Smooth muscle cell (in vitro differentiated cells): ENCODE measurements around the gene HHIPL1. TPM values are rescaled to one million over a fixed set of nuclear protein-coding genes. Genes with fewer than 3 reads are reported as not detected.

Experiments
- DNase-seq: peaks from one replicate; lab custom pipeline; 2025; ENCODE audit not compliant: unreplicated experiment; lab: John Stamatoyannopoulos, UW
- H2AFZ ChIP-seq: fragments of 200-600 bp; sonication (generic); 2 replicates; pipeline ENCODE4 v1.6.0; 2016; ENCODE audit warnings: antibody characterized with exemption, low read depth, mild to moderate bottlenecking
- H3F3A ChIP-seq: fragments of 200-600 bp; sonication (generic); 2 replicates; pipeline ENCODE4 v1.6.0; 2017; ENCODE audit warnings: antibody characterized with exemption, low read depth
- H3K27ac ChIP-seq: fragments of 200-600 bp; sonication (generic); 2 replicates; pipeline ENCODE4 v1.5.1; 2016; ENCODE audit warnings: low read depth, mild to moderate bottlenecking
- H3K27me3 ChIP-seq: fragments of 200-600 bp; sonication (generic); 2 replicates; pipeline ENCODE4 v1.6.1; 2016; ENCODE audit warnings: low read depth, mild to moderate bottlenecking
- H3K36me3 ChIP-seq: fragments of 200-600 bp; sonication (generic); 2 replicates; pipeline ENCODE4 v1.5.1; 2016; ENCODE audit warnings: low read depth
- H3K4me1 ChIP-seq: fragments of 200-600 bp; sonication (generic); 2 replicates; pipeline ENCODE4 v1.5.1; 2016; ENCODE audit warnings: low read depth
- H3K4me2 ChIP-seq: fragments of 200-600 bp; sonication (generic); 2 replicates; pipeline ENCODE4 v1.6.0; 2016; ENCODE audit warnings: mild to moderate bottlenecking
- H3K4me3 ChIP-seq: fragments of 200-600 bp; sonication (generic); 2 replicates; pipeline ENCODE4 v1.5.1; 2016; ENCODE audit warnings: mild to moderate bottlenecking
- H3K79me2 ChIP-seq: fragments of 200-600 bp; sonication (generic); 2 replicates; pipeline ENCODE4 v1.6.0; 2016; ENCODE audit warnings: low read depth, mild to moderate bottlenecking
- H3K9ac ChIP-seq: fragments of 200-600 bp; sonication (generic); 2 replicates; pipeline ENCODE4 v1.6.0; 2016; ENCODE audit warnings: low read depth
- H3K9me3 ChIP-seq: fragments of 200-600 bp; sonication (generic); replicated peaks from 2 replicates; pipeline ENCODE4 v1.5.1; 2016; ENCODE audit warnings: low read depth
- H4K20me1 ChIP-seq: fragments of 200-600 bp; sonication (generic); 2 replicates; pipeline ENCODE4 v1.6.0; 2016; ENCODE audit warnings: low read depth
- CTCF ChIP-seq: fragments of 200-600 bp; sonication (generic); IDR thresholded peaks from 2 replicates; pipeline ENCODE4 v1.5.1; 2017; ENCODE audit warnings: borderline replicate concordance, mild to moderate bottlenecking, antibody characterized with exemption; ENCODE audit not compliant: insufficient read depth, poor library complexity, severe bottlenecking
- WGBS: methylation state at CpG from one replicate; pipeline ENCODE4 v1.1.7; 2016; ENCODE audit warnings: low lambda C conversion rate; 5-methylcytosine and 5-hydroxymethylcytosine counted together
- polyA plus RNA-seq: library from polyadenylated mRNA; unstranded; fragments of >200 nt; fragmentation: Nextera tagmentation; extraction: Ambion mirVana; gene quantifications from 2 replicates; pipeline ENCODE4 v1.2.1, GENCODE V29; 2016
- total RNA-seq: library from RNA; depleted of rRNA; stranded (reverse); fragments of >200 nt; gene quantifications from 2 replicates; pipeline ENCODE4 v1.2.3, GENCODE V29; 2014

HHIPL1 gene
- total and polyA plus RNA-seq, 2 experiments from 2014 or later = 9.6 to 11.9 TPM

- Histone ChIP-seq H3K4me2 (peak overlapping the region; percentile 50), H3K9me3 (no peaks in the 10 kb centered on the region), H4K20me1 (no peaks in the 10 kb centered on the region), H2AFZ (no peak overlapping the region), H3K9ac (no peak overlapping the region), H3K4me1 (peaks cover 11% of the 10 kb centered on the region), H3K36me3 (no peaks in the 10 kb centered on the region), H3K4me3 (no peak overlapping the region), H3K27me3 (no peaks in the 10 kb centered on the region), H3F3A (no peaks in the 10 kb centered on the region), H3K27ac (no peak overlapping the region), H3K79me2 (no peaks in the 10 kb centered on the region)
- no peak for DNase-seq
- no peak for TF ChIP-seq CTCF
- WGBS = 75% methylated on average over 11 of the region's 11 CpGs
These were observed 32.7 kb upstream of the HHIPL1 start for GRCh38 chr14:99612071-99612737.

GRCh38 chr14:99612738-99613330 is 32.1 kb upstream of the HHIPL1 start:
- H4K20me1 ChIP-seq = no peaks in the 10 kb centered on the region
- peak overlapping the region; percentile 50 for H3K4me2 ChIP-seq
- H3K4me1 ChIP-seq = peaks cover 13% of the 10 kb centered on the region
- peak overlapping the region; percentile 24 for H3K27ac ChIP-seq
- 52% methylated on average over 8 of the region's 8 CpGs for WGBS
- no peak overlapping the region for H3K9ac ChIP-seq
- no peaks in the 10 kb centered on the region for H3K9me3 ChIP-seq
- no peaks in the 10 kb centered on the region for H3K36me3 ChIP-seq
- H3K27me3 ChIP-seq = no peaks in the 10 kb centered on the region
- H3K4me3 ChIP-seq = no peak overlapping the region
- DNase-seq = no peak
- no peaks in the 10 kb centered on the region for H3F3A ChIP-seq
- H3K79me2 ChIP-seq = no peaks in the 10 kb centered on the region
- TF ChIP-seq CTCF = no peak
- H2AFZ ChIP-seq = no peak overlapping the region

GRCh38 chr14:99615497-99616157 is 29.3 kb upstream of the HHIPL1 start:
- H3K79me2 ChIP-seq = no peaks in the 10 kb centered on the region
- no peak overlapping the region for H3K9ac ChIP-seq
- no peak overlapping the region for H2AFZ ChIP-seq
- H3F3A ChIP-seq = no peaks in the 10 kb centered on the region
- peaks cover 21% of the 10 kb centered on the region for H3K4me1 ChIP-seq
- no peaks in the 10 kb centered on the region for H4K20me1 ChIP-seq
- no peak overlapping the region for H3K4me3 ChIP-seq
- H3K9me3 ChIP-seq = no peaks in the 10 kb centered on the region
- no peaks in the 10 kb centered on the region for H3K27me3 ChIP-seq
- no peak for TF ChIP-seq CTCF
- H3K4me2 ChIP-seq = no peak overlapping the region
- no peak for DNase-seq
- H3K36me3 ChIP-seq = no peaks in the 10 kb centered on the region
- WGBS = 92% methylated on average over 7 of the region's 7 CpGs
- H3K27ac ChIP-seq = no peak overlapping the region
